ENCODE results near the gene NCAPH2. TPM values are rescaled to one million over a fixed set of nuclear protein-coding genes. Genes with fewer than 3 reads are reported as not detected.

The NCAPH2 gene
- total RNA-seq, 4 donors from 2014 or later = 40.7 to 54.3 (median 41.5) TPM

GRCh38 chr22:50503475-50504145 is 4.4 kb upstream of the NCAPH2 start:
- intact Hi-C loops (cut with DNase I; ENCODE audit: low total_unique reads) = no loop called here

GRCh38 chr22:50504369-50505211 is 3.4 kb upstream of the NCAPH2 start:
- DNase-seq (ENCODE audit: low spot score in 2 of 2) = no peak
- TF ChIP-seq CTCF (IDR thresholded peaks at IDR 0.05) (no peak), POLR2A (IDR thresholded peaks at IDR 0.05) (no peak)
- intact Hi-C loops (cut with DNase I; ENCODE audit: low total_unique reads) = no loop called here

More at GRCh38 chr22:50503475-50504145, 4.4 kb upstream of the NCAPH2 start:
- no peak overlapping the region for H3K4me3 ChIP-seq (ENCODE audit: low read depth, poor library complexity, severe bottlenecking)
- TF ChIP-seq CTCF (IDR thresholded peaks at IDR 0.05) (no peak), POLR2A (IDR thresholded peaks at IDR 0.05) (no peak)
- no peak for DNase-seq (ENCODE audit: low spot score in 2 of 2)
- WGBS, 2 donors = 81 to 92% methylated on average over 14 to 25 of the region's 26 CpGs

GRCh38 chr22:50505276-50505775 is 2.7 kb upstream of the NCAPH2 start:
- no peak for TF ChIP-seq CTCF (IDR thresholded peaks at IDR 0.05)
- TF ChIP-seq POLR2A (IDR thresholded peaks at IDR 0.05) = no peak
- H3K4me3 ChIP-seq (ENCODE audit: low read depth, poor library complexity, severe bottlenecking) = no peak overlapping the region
- WGBS, 2 donors = 86 to 96% methylated on average over 11 to 14 of the region's 14 CpGs
- intact Hi-C loops (cut with DNase I; ENCODE audit: low total_unique reads) = no loop called here
- no peak for DNase-seq (ENCODE audit: low spot score in 2 of 2)

More at GRCh38 chr22:50504369-50505211, 3.4 kb upstream of the NCAPH2 start:
- no peak overlapping the region for H3K4me3 ChIP-seq (ENCODE audit: low read depth, poor library complexity, severe bottlenecking)
- WGBS, 2 donors = 69 to 83% methylated on average over 27 to 31 of the region's 44 CpGs

- intact Hi-C loops (cut with DNase I; ENCODE audit: low total_unique reads) = no loop called here
- no peak for DNase-seq (ENCODE audit: low spot score in 2 of 2)
Observed at GRCh38 chr22:50505776-50506610, 2.0 kb upstream of the NCAPH2 start.

More at GRCh38 chr22:50505776-50506610, 2.0 kb upstream of the NCAPH2 start:
- WGBS, 2 donors = 87 to 94% methylated on average over 31 to 37 of the region's 41 CpGs
- no peak overlapping the region for H3K4me3 ChIP-seq (ENCODE audit: low read depth, poor library complexity, severe bottlenecking)
- TF ChIP-seq POLR2A (IDR thresholded peaks at IDR 0.05) = no peak
- no peak for TF ChIP-seq CTCF (IDR thresholded peaks at IDR 0.05)
